SK-N-SH treated with all-trans-retinoic acid at 6 μM for 48 hours (cell line): ENCODE data around the gene NHSL2.

ENCODE experiments used
- GLIS3 ChIP-seq: fragments of 250-450 bp; sonication (Bioruptor Pico); IDR thresholded peaks from 2 replicates; pipeline ENCODE4 v1.5.0; 2020; ENCODE audit warnings: mild to moderate bottlenecking, moderate library complexity
- TF ChIP-seq, protein P1 (sequence below): fragments of 250-450 bp; sonication (Bioruptor Pico); IDR thresholded peaks from 2 replicates; pipeline ENCODE4 v1.8.0; 2020; ENCODE audit warnings: mild to moderate bottlenecking, moderate library complexity, borderline replicate concordance
- TF ChIP-seq, protein P2 (sequence below): fragments of 250-450 bp; sonication (Bioruptor Pico); IDR thresholded peaks from 2 replicates; pipeline ENCODE4 v1.8.0; 2021; ENCODE audit warnings: low read depth, mild to moderate bottlenecking, moderate library complexity, borderline replicate concordance

DNA sequence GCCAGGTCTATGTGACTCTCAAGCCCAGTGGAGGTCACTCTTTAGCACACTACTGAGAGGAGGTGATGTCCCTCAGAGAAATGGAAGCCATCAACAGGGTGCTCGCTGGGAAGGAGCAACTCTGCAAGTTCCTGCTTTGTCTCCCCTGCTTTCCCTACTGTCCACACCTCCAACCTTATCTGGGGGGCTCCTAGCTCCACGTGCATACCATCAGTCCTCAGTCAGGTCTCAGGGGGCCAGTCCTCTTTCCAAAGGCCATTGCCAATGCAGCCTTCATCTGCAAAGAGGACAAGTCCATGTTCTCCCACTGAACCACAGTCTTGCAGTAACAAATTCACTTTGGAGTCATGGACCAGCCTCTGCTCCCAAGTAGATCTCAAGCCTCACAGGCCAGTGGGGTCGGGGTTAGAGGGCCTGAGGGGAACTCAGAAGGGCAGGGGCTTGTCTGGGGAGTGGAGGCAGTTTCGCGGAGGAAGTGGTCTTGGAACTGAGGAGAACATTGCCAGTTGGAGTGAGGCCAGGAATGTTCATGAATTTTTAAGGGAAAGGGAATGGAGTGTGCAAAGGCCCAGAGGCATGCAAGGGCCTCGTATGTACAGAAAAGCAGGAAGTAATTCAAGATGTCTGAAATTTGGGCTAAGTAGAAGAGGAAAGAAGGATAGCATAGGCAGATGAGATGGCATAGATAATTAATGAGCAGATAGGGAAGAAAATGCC lies 212.1 kb downstream of the NHSL2 start:
- no peak for TF ChIP-seq GLIS3 (CRISPR knock-in tag)
- TF ChIP-seq, protein P1, sequence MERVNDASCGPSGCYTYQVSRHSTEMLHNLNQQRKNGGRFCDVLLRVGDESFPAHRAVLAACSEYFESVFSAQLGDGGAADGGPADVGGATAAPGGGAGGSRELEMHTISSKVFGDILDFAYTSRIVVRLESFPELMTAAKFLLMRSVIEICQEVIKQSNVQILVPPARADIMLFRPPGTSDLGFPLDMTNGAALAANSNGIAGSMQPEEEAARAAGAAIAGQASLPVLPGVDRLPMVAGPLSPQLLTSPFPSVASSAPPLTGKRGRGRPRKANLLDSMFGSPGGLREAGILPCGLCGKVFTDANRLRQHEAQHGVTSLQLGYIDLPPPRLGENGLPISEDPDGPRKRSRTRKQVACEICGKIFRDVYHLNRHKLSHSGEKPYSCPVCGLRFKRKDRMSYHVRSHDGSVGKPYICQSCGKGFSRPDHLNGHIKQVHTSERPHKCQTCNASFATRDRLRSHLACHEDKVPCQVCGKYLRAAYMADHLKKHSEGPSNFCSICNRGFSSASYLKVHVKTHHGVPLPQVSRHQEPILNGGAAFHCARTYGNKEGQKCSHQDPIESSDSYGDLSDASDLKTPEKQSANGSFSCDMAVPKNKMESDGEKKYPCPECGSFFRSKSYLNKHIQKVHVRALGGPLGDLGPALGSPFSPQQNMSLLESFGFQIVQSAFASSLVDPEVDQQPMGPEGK (CRISPR knock-in tag) = no peak
- TF ChIP-seq, protein P2, sequence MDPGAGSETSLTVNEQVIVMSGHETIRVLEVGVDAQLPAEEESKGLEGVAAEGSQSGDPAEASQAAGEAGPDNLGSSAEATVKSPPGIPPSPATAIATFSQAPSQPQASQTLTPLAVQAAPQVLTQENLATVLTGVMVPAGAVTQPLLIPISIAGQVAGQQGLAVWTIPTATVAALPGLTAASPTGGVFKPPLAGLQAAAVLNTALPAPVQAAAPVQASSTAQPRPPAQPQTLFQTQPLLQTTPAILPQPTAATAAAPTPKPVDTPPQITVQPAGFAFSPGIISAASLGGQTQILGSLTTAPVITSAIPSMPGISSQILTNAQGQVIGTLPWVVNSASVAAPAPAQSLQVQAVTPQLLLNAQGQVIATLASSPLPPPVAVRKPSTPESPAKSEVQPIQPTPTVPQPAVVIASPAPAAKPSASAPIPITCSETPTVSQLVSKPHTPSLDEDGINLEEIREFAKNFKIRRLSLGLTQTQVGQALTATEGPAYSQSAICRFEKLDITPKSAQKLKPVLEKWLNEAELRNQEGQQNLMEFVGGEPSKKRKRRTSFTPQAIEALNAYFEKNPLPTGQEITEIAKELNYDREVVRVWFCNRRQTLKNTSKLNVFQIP (CRISPR knock-in tag) = no peak
